NCI-H2029 treated with DMSO at 0.1 percent for 48 hours (cell line): Measurements from ENCODE around the gene AKAIN1.

Experiments used
- DNase-seq: peaks from one replicate; lab custom pipeline; 2025; lab: John Stamatoyannopoulos, UW

The AKAIN1 gene

GRCh38 chr18:5159080-5159479 lies 38.0 kb downstream of the AKAIN1 start:
- no peak for DNase-seq

GRCh38 chr18:5158587-5158986 lies 38.5 kb downstream of the AKAIN1 start:
- DNase-seq: no peak

- no peak for DNase-seq
Observed at GRCh38 chr18:5158172-5158571, 38.9 kb downstream of the AKAIN1 start.

GRCh38 chr18:5155907-5156287 lies 41.2 kb downstream of the AKAIN1 start:
- DNase-seq: no peak

GRCh38 chr18:5155218-5155906 lies 41.7 kb downstream of the AKAIN1 start:
- no peak for DNase-seq

- DNase-seq: no peak
Observed at GRCh38 chr18:5152343-5153020, 44.6 kb downstream of the AKAIN1 start.

GRCh38 chr18:5150894-5151293 lies 46.2 kb downstream of the AKAIN1 start:
- no peak for DNase-seq

- no peak for DNase-seq
Observed at GRCh38 chr18:5146093-5146492, 51.0 kb downstream of the AKAIN1 start.

- no peak for DNase-seq
Observed at GRCh38 chr18:5145168-5145825, 51.8 kb downstream of the AKAIN1 start.

- no peak for DNase-seq
Observed at GRCh38 chr18:5144629-5145028, 52.4 kb downstream of the AKAIN1 start.

GRCh38 chr18:5142859-5143258 lies 54.2 kb downstream of the AKAIN1 start:
- DNase-seq: no peak

- no peak for DNase-seq
Observed at GRCh38 chr18:5142131-5142530, 54.9 kb downstream of the AKAIN1 start.

- no peak for DNase-seq
Observed at GRCh38 chr18:5137261-5137660, 59.8 kb downstream of the AKAIN1 start.

- no peak for DNase-seq
Observed at GRCh38 chr18:5132987-5133386, 64.1 kb downstream of the AKAIN1 start.

GRCh38 chr18:5122272-5122671 lies 74.8 kb downstream of the AKAIN1 start:
- no peak for DNase-seq

- DNase-seq: no peak
Observed at GRCh38 chr18:5110266-5110665, 86.8 kb downstream of the AKAIN1 start.

- no peak for DNase-seq
Observed at GRCh38 chr18:5107988-5108387, 89.1 kb downstream of the AKAIN1 start.

GRCh38 chr18:5106730-5107129 lies 90.3 kb downstream of the AKAIN1 start:
- DNase-seq: no peak

GRCh38 chr18:5104246-5104645 lies 92.8 kb downstream of the AKAIN1 start:
- no peak for DNase-seq

GRCh38 chr18:5103693-5104092 lies 93.4 kb downstream of the AKAIN1 start:
- DNase-seq: no peak

GRCh38 chr18:5103286-5103685 lies 93.8 kb downstream of the AKAIN1 start:
- no peak for DNase-seq

GRCh38 chr18:5097116-5097703 lies 99.8 kb downstream of the AKAIN1 start:
- DNase-seq: no peak

GRCh38 chr18:5095239-5095638 lies 101.8 kb downstream of the AKAIN1 start:
- DNase-seq: no peak
